Measurements from ENCODE around the gene ACOX3. TPM values are rescaled to one million over a fixed set of nuclear protein-coding genes. Genes with fewer than 3 reads are reported as not detected.

ACOX3 gene
- total and polyA plus RNA-seq, 8 donors: 13.5 to 45.5 (median 32.8) TPM

- H3K36me3 ChIP-seq: peaks cover 30 to 92% (median 82%) of the 10 kb centered on the region in 4 donors
- 88 to 94% (median 91%) methylated on average over 24 to 26 of the region's 26 CpGs for WGBS, 5 donors
- DNase-seq: peak in 1 of 2 donors; percentile 49
- no peak overlapping the region for H3K4me3 ChIP-seq
- no peak for TF ChIP-seq CTCF (IDR thresholded peaks at IDR 0.05)
- no peak for TF ChIP-seq POLR2AphosphoS5 (IDR thresholded peaks at IDR 0.05)
- no peak for TF ChIP-seq POLR2A (IDR thresholded peaks at IDR 0.05)
- no peak for TF ChIP-seq EP300 (IDR thresholded peaks at IDR 0.05)
- intact Hi-C loops (cut with DNase I; ENCODE audit: low total_unique reads): no loop called here
- H3K27me3 ChIP-seq: no peaks in the 10 kb centered on the region
- H3K27ac ChIP-seq: no peak overlapping the region
- H3K9me3 ChIP-seq: no peaks in the 10 kb centered on the region
- H3K4me1 ChIP-seq: peaks cover 0 to 6% (median 0%) of the 10 kb centered on the region in 4 donors
These were observed 56.0 kb downstream of the ACOX3 start for GRCh38 chr4:8384397-8385060.

DNA sequence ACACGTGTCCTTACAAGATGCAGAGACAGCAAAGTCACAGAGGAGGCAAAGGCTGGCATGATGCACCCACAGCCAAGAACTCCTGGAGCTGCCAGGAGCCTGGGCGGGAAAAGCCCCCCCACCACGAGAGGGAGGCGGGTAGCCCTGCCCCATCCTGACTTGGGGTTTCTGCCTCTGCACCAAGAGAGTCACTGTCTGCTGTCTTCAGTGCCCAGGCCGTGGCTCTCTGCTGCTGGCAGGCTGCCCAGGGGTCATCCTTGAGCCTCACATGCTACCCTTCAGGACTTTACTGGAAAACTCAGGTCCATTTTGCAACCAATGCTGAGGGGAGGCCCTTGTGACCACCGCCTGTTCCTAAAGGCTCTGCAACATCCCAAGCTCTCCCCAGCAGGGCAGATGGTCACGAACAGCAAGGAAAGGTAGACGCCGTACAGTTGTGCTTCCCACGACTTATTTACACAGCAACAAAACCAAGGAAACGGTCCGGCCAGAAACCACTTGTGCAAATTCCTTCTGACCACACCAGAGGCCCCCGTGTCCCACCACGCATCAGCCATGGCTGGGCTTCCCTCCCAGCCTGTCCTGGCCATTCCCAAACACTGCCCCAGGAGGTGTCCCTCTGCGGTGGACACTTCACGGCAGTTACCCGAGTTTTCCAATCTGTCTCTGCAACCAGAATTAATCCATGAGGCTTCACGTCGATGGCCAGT, 56.9 kb downstream of the ACOX3 start:
- Histone ChIP-seq H3K4me1 (peaks cover 0 to 6% (median 0%) of the 10 kb centered on the region in 4 donors), H3K9me3 (no peaks in the 10 kb centered on the region), H3K36me3 (peaks cover 21 to 92% (median 82%) of the 10 kb centered on the region in 4 donors), H3K27ac (no peak overlapping the region), H3K4me3 (no peak overlapping the region), H3K27me3 (no peaks in the 10 kb centered on the region)
- peak in 1 of 2 donors; percentile 74 for DNase-seq
- TF ChIP-seq POLR2AphosphoS5 (IDR thresholded peaks at IDR 0.05) (no peak), CTCF (IDR thresholded peaks at IDR 0.05) (no peak), POLR2A (IDR thresholded peaks at IDR 0.05) (no peak), EP300 (IDR thresholded peaks at IDR 0.05) (no peak)
- intact Hi-C loops (cut with DNase I; ENCODE audit: low total_unique reads): no loop called here
- 52 to 78% (median 72%) methylated on average over 19 of the region's 19 CpGs for WGBS, 5 donors

GRCh38 chr4:8383016-8383415, 57.5 kb downstream of the ACOX3 start:
- H3K4me1 ChIP-seq: peaks cover 0 to 6% (median 0%) of the 10 kb centered on the region in 4 donors
- H3K9me3 ChIP-seq: no peaks in the 10 kb centered on the region
- DNase-seq: no peak
- no peaks in the 10 kb centered on the region for H3K27me3 ChIP-seq
- 89 to 95% (median 93%) methylated on average over 12 to 14 of the region's 14 CpGs for WGBS, 5 donors
- TF ChIP-seq POLR2A (IDR thresholded peaks at IDR 0.05): no peak
- TF ChIP-seq POLR2AphosphoS5 (IDR thresholded peaks at IDR 0.05): no peak
- TF ChIP-seq CTCF (IDR thresholded peaks at IDR 0.05): no peak
- TF ChIP-seq EP300 (IDR thresholded peaks at IDR 0.05): no peak
- intact Hi-C loops (cut with DNase I; ENCODE audit: low total_unique reads): no loop called here
- peaks cover 15 to 92% (median 82%) of the 10 kb centered on the region in 4 donors for H3K36me3 ChIP-seq
- no peak overlapping the region for H3K4me3 ChIP-seq
- H3K27ac ChIP-seq: no peak overlapping the region

DNA sequence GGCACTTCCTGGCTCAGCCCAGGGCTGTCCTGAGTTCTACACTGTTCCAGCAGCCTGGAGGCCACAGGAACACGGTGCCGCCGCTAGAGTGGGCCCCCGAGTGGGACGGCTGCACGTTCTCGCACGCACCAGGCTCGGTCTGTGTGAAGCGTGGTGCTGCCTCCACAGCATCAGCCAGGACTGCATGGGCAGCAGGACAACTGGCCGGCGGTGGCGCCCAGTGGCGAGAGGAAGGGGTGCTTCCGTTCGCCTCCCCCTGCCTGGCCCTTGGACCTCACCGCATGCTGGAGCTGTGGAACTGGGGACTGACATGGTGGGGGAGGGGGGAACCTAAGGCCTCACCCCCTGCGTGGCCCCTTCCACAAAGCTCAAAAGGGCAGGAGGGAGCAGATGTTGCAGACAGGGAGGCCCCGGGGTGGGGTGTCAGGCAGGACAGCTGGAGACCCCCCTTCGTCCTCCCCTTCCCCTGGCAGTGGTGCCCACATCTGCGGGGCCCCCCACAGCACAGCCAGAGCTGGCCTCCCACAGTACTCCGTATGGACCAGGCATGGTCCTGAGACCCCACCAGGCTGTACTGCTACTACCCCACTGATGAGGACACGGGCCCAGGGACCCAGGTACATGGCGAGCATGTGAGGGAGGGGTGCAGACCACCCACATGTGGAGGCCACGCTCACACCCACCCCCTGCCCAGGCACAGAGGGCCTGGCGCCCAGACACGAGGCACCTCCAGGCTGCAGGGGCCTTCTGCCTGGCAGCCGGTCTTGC, 58.5 kb downstream of the ACOX3 start:
- intact Hi-C loops (cut with DNase I; ENCODE audit: low total_unique reads): no loop called here
- WGBS, 5 donors: 84 to 94% (median 90%) methylated on average over 6 to 28 of the region's 28 CpGs
- no peaks in the 10 kb centered on the region for H3K9me3 ChIP-seq
- H3K27ac ChIP-seq: peak overlapping the region in 1 of 5 donors; percentile 7
- no peak for DNase-seq
- TF ChIP-seq POLR2AphosphoS5 (IDR thresholded peaks at IDR 0.05) (no peak), CTCF (IDR thresholded peaks at IDR 0.05) (no peak), POLR2A (IDR thresholded peaks at IDR 0.05) (no peak), EP300 (IDR thresholded peaks at IDR 0.05) (no peak)
- H3K36me3 ChIP-seq: peaks cover 8 to 92% (median 82%) of the 10 kb centered on the region in 4 donors
- no peak overlapping the region for H3K4me3 ChIP-seq
- peaks cover 0 to 6% (median 0%) of the 10 kb centered on the region in 4 donors for H3K4me1 ChIP-seq
- no peaks in the 10 kb centered on the region for H3K27me3 ChIP-seq

All from stomach (tissue), 9 donors.